GM19193 (cell line): Measurements from ENCODE around the gene CACNG7.

Source experiments
- POLR2A ChIP-seq: IDR thresholded peaks from 4 replicates; pipeline ENCODE4 v1.6.1; 2011; ENCODE audit not compliant: insufficient read depth, insufficient read length; ENCODE audit errors: extremely low read depth

The CACNG7 gene

GRCh38 chr19:53953383-53953782 is 44.3 kb downstream of the CACNG7 start:
- no peak for TF ChIP-seq POLR2A

- no peak for TF ChIP-seq POLR2A
Measured at GRCh38 chr19:53957448-53958167, 48.5 kb downstream of the CACNG7 start.

DNA sequence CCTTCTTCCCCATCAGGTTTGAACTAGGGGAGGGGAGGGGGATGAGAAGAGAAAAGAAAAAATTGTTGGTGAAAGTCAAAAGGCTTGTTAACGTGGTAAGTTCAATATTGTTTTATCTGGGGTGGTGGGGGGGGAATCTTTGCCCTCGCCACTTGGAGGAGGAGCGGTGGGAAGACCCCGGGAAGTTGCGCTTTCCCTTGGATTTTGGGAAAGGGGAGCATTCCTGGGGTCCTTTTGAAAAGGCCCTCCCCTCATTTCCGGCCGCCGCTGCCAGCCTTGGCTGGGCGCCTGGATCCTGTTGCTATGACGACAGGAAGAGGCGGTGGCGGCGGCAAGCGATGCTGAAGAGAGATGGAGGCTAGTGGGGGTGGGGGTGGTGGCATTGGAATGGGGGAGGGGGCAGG is 49.1 kb downstream of the CACNG7 start:
- TF ChIP-seq POLR2A = no peak

- no peak for TF ChIP-seq POLR2A
Measured at GRCh38 chr19:53958823-53959757, 50.0 kb downstream of the CACNG7 start.

- TF ChIP-seq POLR2A = no peak
Measured at GRCh38 chr19:53960187-53960586, 51.1 kb downstream of the CACNG7 start.

DNA sequence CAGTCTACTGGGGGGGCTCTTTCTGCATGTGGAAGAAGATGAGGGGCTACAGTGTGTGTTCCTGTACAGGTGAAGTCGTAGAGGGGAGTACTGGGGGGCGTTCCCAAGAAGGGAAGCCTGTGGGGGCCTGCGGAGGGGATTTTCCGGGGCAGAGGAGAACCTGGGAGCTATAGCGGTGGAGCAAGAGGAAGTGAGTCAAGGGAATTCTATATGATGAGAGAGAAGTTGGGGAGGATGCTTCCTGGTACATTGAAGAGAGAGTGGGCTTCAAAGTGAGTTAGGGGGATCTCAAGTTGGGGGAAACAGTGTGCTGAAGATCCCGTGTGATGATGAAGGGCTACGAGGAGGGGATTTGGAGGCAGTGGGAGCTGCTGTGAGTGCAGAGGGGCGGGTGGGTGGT is 51.8 kb downstream of the CACNG7 start:
- no peak for TF ChIP-seq POLR2A

GRCh38 chr19:53961523-53962356 is 52.7 kb downstream of the CACNG7 start:
- no peak for TF ChIP-seq POLR2A

- no peak for TF ChIP-seq POLR2A
Measured at GRCh38 chr19:53962887-53963431, 53.9 kb downstream of the CACNG7 start, which contains the start of gene CACNG8. Gene CACNG8 (plus strand): TSS chr19:53962937.

- TF ChIP-seq POLR2A = no peak
Measured at GRCh38 chr19:53965091-53965490, 56.0 kb downstream of the CACNG7 start.

DNA sequence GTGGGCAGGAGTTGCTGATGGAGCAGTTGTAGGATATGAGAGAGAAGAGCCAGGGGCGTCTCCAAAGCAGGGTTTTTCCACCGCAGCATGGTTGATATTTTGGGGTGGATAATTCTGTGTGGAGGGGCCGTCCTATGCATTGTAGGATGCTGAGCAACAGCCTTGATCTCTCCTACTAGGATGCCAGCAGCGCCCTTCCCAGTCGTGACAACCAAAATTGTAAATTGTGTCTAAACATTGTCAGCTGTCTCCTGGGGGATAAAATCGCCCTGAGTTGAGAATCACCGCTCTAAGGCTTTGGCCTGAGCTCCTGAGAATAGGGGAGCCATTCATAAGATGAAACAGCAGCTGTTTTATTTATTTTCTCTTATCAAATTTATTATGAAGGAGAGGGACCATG is 57.9 kb downstream of the CACNG7 start:
- TF ChIP-seq POLR2A = no peak

GRCh38 chr19:53969366-53969765 is 60.3 kb downstream of the CACNG7 start:
- no peak for TF ChIP-seq POLR2A

GRCh38 chr19:53971673-53972072 is 62.6 kb downstream of the CACNG7 start:
- no peak for TF ChIP-seq POLR2A

GRCh38 chr19:53977429-53977990 is 68.4 kb downstream of the CACNG7 start:
- no peak for TF ChIP-seq POLR2A

GRCh38 chr19:53977991-53978731 is 69.1 kb downstream of the CACNG7 start:
- no peak for TF ChIP-seq POLR2A
